ENCODE results near the gene SYT9. TPM values are rescaled to one million over a fixed set of nuclear protein-coding genes. Genes with fewer than 3 reads are reported as not detected.
A peak's percentile ranks its signal among the peaks of the same experiment; 100 is the strongest.

SYT9 gene
- total and polyA plus RNA-seq, 9 of the 15 experiments (the other 6 are each of a cell fraction or from before 2014, with no cell fraction given): 0.01 TPM; not detected in 8

- no peak overlapping the region for H2AFZ ChIP-seq (ENCODE audit: low read depth, low read length)
- H3K9ac ChIP-seq (ENCODE audit: insufficient read depth in 1 of 2, low read depth in 2 of 2, low read length in 2 of 2): no peak overlapping the region
- no peak for FAIRE-seq
- no peaks in the 10 kb centered on the region for H3K4me1 ChIP-seq (replicated peaks in 1 of 2; ENCODE audit: control insufficient read depth in 2 of 2, insufficient read depth in 2 of 2, low read length in 2 of 2)
- no TSS peak for BruUV-seq (replicated peaks)
- H3K4me2 ChIP-seq (ENCODE audit: insufficient read depth, low read length): no peak overlapping the region
- in situ Hi-C loops (cut with MboI) (no loop called here), intact Hi-C loops (cut with micrococcal nuclease) (no loop called here)
- H3K9me3 ChIP-seq (replicated peaks; ENCODE audit: control insufficient read depth, insufficient read depth, low read depth, low read length): no peaks in the 10 kb centered on the region
- H3K36me3 ChIP-seq (ENCODE audit: control insufficient read depth, insufficient read depth, low read length): no peaks in the 10 kb centered on the region
- peak; percentile 89 for TF ChIP-seq NFIC (IDR thresholded peaks at IDR 0.05)
- TF ChIP-seq NFIX (CRISPR knock-in tag; IDR thresholded peaks at IDR 0.05; ENCODE audit: low read depth): peak; percentile 78
- no peak for TF ChIP-seq ZNF263 (CRISPR knock-in tag; IDR thresholded peaks at IDR 0.05; ENCODE audit: borderline replicate concordance)
- H4K20me1 ChIP-seq (replicated peaks; ENCODE audit: control insufficient read depth, insufficient read depth, low read length): no peaks in the 10 kb centered on the region
- 9% methylated on average over 2 of the region's 2 CpGs for WGBS (ENCODE audit: insufficient coverage, low coverage, missing lambda C conversion rate)
- ChIA-PET CTCF (ENCODE audit: low intra/inter-chr PET ratio) (no interaction called here), POLR2A (interaction anchor here (0.8 kb wide), 1 partner anchor 15 kb away, joined by 5 read pairs; no protein-coding TSS in a partner anchor)
- no peak overlapping the region for H3K27ac ChIP-seq (ENCODE audit: extremely low read depth, low read depth, low read length)
- H3K4me3 ChIP-seq: no peak overlapping the region
- DNase-seq (ENCODE audit: extremely low read depth in 1 of 4, low spot score in 3 of 4): no peak
- no peak for ATAC-seq
- no peaks in the 10 kb centered on the region for H3K9me1 ChIP-seq (ENCODE audit: control insufficient read depth, insufficient read depth, low read length)
- no peaks in the 10 kb centered on the region for H3K79me2 ChIP-seq (ENCODE audit: control insufficient read depth, insufficient read depth, low read length)
- peaks cover 0 to 8% of the 10 kb centered on the region in 2 experiments; a peak in 3 of 5 replicates for H3K27me3 ChIP-seq (ENCODE audit: control insufficient read depth in 2 of 2, insufficient read depth in 2 of 2, low read length in 2 of 2)
Observed at GRCh38 chr11:7454854-7455253, 203.2 kb downstream of the SYT9 start.

- intact Hi-C loops (cut with micrococcal nuclease) (no loop called here), in situ Hi-C loops (cut with MboI) (no loop called here)
- no peak for TF ChIP-seq ZBTB49 (CRISPR knock-in tag; IDR thresholded peaks at IDR 0.05; ENCODE audit: borderline replicate concordance)
- Histone ChIP-seq H3K4me1 (replicated peaks in 1 of 2; ENCODE audit: control insufficient read depth in 2 of 2, insufficient read depth in 2 of 2, low read length in 2 of 2) (no peaks in the 10 kb centered on the region), H3K79me2 (ENCODE audit: control insufficient read depth, insufficient read depth, low read length) (no peaks in the 10 kb centered on the region), H3K9me3 (replicated peaks; ENCODE audit: control insufficient read depth, insufficient read depth, low read depth, low read length) (no peaks in the 10 kb centered on the region), H4K20me1 (replicated peaks; ENCODE audit: control insufficient read depth, insufficient read depth, low read length) (no peaks in the 10 kb centered on the region), H3K9ac (ENCODE audit: insufficient read depth in 1 of 2, low read depth in 2 of 2, low read length in 2 of 2) (no peak overlapping the region), H3K27ac (ENCODE audit: extremely low read depth, low read depth, low read length) (no peak overlapping the region), H3K9me1 (ENCODE audit: control insufficient read depth, insufficient read depth, low read length) (no peaks in the 10 kb centered on the region), H2AFZ (ENCODE audit: low read depth, low read length) (no peak overlapping the region), H3K27me3 (ENCODE audit: control insufficient read depth in 2 of 2, insufficient read depth in 2 of 2, low read length in 2 of 2) (peaks cover 0 to 8% of the 10 kb centered on the region in 2 experiments; a peak in 3 of 5 replicates), H3K4me3 (no peak overlapping the region), H3K4me2 (ENCODE audit: insufficient read depth, low read length) (no peak overlapping the region), H3K36me3 (ENCODE audit: control insufficient read depth, insufficient read depth, low read length) (no peaks in the 10 kb centered on the region)
- ChIA-PET CTCF (ENCODE audit: low intra/inter-chr PET ratio) (interaction anchor here (0.6 kb wide), 1 partner anchor 453 kb away, joined by 4 read pairs; no protein-coding TSS in a partner anchor), POLR2A (interaction anchor here (0.5 kb wide), 1 partner anchor 658 kb away, joined by 3 read pairs; no protein-coding TSS in a partner anchor)
- FAIRE-seq (no peak), ATAC-seq (no peak), DNase-seq (ENCODE audit: extremely low read depth in 1 of 4, low spot score in 3 of 4) (no peak)
- no TSS peak for BruUV-seq (replicated peaks)
- 0% methylated on average over 1 of the region's 1 CpG for WGBS (ENCODE audit: insufficient coverage, low coverage, missing lambda C conversion rate)
Observed at GRCh38 chr11:7457211-7457610, 205.5 kb downstream of the SYT9 start.
